Endothelial cell (in vitro differentiated cells): ENCODE measurements around the gene CERS2. TPM values are rescaled to one million over a fixed set of nuclear protein-coding genes. Genes with fewer than 3 reads are reported as not detected.

ENCODE experiments used
- DNase-seq: peaks from one replicate; pipeline ENCODE4 v3.0.0; 2021; ENCODE audit warnings: low spot score
- H3K27ac Mint-ChIP-seq: one replicate; pipeline ENCODE4 v1.8.0; 2021; ENCODE audit warnings: mixed read lengths, inconsistent platforms; ENCODE audit not compliant: unreplicated experiment
- H3K27me3 Mint-ChIP-seq: one replicate; pipeline ENCODE4 v1.8.0; 2021; ENCODE audit warnings: mild to moderate bottlenecking, moderate library complexity, mixed read lengths, inconsistent platforms; ENCODE audit not compliant: unreplicated experiment
- H3K36me3 Mint-ChIP-seq: one replicate; pipeline ENCODE4 v1.8.0; 2021; ENCODE audit warnings: mild to moderate bottlenecking, low read depth, mixed read lengths, inconsistent platforms; ENCODE audit not compliant: unreplicated experiment
- H3K4me1 Mint-ChIP-seq: one replicate; pipeline ENCODE4 v1.8.0; 2021; ENCODE audit warnings: mild to moderate bottlenecking, mixed read lengths, inconsistent platforms; ENCODE audit not compliant: unreplicated experiment
- H3K4me3 Mint-ChIP-seq: one replicate; pipeline ENCODE4 v1.8.0; 2021; ENCODE audit warnings: mild to moderate bottlenecking, mixed read lengths, inconsistent platforms; ENCODE audit not compliant: unreplicated experiment
- H3K9me3 Mint-ChIP-seq: one replicate; pipeline ENCODE4 v1.8.0; 2021; ENCODE audit warnings: mixed read lengths, inconsistent platforms; ENCODE audit not compliant: unreplicated experiment
- long read RNA-seq: library from polyadenylated mRNA; unstranded; transcript quantifications from one replicate; pipeline ENCODE4 v2.0.0, GENCODE V29; 2020; ENCODE audit not compliant: unreplicated experiment
- total RNA-seq: library from RNA; stranded (reverse); fragmentation: NEBNext Ultra II Directional; extraction: Animal tissue kit (Norgen Biotek cat#: 25700); gene quantifications from one replicate; pipeline ENCODE4 v1.2.1, GENCODE V29; 2021; ENCODE audit not compliant: unreplicated experiment
- TF ChIP-seq, protein P1 (sequence below): fragments of 200-600 bp; sonication (generic); IDR thresholded peaks from one replicate; pipeline ENCODE4 v1.5.0; 2021; ENCODE audit warnings: antibody characterized with exemption; ENCODE audit not compliant: unreplicated experiment

Gene CERS2, protein sequence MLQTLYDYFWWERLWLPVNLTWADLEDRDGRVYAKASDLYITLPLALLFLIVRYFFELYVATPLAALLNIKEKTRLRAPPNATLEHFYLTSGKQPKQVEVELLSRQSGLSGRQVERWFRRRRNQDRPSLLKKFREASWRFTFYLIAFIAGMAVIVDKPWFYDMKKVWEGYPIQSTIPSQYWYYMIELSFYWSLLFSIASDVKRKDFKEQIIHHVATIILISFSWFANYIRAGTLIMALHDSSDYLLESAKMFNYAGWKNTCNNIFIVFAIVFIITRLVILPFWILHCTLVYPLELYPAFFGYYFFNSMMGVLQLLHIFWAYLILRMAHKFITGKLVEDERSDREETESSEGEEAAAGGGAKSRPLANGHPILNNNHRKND
- 186 TPM for total RNA-seq
- long read RNA-seq, transcript CERS2-205 (11 exons, 2,505 nt): major isoform, 32 of 42 reads
- long read RNA-seq, partial matches to known transcripts: 2 of 42 reads
- long read RNA-seq, other reads (novel, unspliced or antisense): 7 of 42 reads

DNA sequence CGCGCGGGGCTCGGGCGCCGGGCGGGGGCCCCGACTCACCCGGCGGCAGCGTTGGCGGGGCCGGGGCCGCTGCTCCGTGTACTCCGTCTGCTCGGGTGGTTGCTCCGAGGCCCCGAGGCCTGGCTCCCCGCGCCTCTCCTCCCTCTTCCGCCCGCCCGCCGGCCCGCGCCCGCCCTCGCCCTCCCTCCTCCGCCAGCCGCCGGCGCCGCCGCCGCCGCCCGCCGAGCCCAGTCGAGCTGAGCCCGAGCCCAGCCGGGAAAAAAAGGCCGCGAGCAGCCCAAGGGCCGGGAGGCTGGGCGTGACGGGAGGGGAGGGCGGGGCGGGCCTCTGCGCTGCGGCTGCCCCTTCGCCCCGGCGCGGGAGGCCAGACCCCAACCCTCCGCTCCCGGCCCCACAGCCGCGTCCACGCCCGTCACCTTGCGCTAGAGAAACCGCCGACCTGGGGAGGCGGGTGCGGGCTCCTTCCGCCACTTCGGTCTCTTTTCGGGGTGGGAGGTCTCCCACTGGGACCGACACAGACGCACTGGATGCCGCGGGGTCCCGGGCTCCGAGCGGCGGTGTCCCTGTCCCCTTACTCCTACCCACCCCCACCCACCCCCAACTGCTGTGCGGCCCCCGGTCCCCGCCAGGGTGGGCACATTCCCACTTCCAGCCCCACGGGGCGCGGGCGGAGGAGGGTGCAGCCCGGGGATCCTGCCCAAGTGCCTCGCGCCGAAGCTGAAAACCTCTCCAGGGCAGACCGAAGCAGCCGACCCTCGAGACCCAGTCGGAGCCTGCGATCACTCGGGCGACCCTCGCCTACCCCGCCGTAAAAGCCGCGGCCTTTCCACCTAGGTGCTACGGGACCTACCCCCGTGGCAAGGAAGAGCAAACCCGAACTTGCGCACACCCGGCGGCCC is at the start of gene CERS2:
Gene CERS2, minus strand, starts transcription at position 256 of the 899 bp plus-strand sequence. CDS start 5,745 bp downstream, outside the sequence.
- Mint-ChIP-seq H3K4me1 (peaks cover 51% of the 10 kb centered on the region), H3K36me3 (peaks cover 6% of the 10 kb centered on the region), H3K27me3 (peaks cover 23% of the 10 kb centered on the region), H3K4me3 (peak within 1 kb of the TSS; percentile 89), H3K27ac (peak within 1 kb of the TSS; percentile 85), H3K9me3 (no peaks in the 10 kb centered on the region)
- TF ChIP-seq, protein P1, sequence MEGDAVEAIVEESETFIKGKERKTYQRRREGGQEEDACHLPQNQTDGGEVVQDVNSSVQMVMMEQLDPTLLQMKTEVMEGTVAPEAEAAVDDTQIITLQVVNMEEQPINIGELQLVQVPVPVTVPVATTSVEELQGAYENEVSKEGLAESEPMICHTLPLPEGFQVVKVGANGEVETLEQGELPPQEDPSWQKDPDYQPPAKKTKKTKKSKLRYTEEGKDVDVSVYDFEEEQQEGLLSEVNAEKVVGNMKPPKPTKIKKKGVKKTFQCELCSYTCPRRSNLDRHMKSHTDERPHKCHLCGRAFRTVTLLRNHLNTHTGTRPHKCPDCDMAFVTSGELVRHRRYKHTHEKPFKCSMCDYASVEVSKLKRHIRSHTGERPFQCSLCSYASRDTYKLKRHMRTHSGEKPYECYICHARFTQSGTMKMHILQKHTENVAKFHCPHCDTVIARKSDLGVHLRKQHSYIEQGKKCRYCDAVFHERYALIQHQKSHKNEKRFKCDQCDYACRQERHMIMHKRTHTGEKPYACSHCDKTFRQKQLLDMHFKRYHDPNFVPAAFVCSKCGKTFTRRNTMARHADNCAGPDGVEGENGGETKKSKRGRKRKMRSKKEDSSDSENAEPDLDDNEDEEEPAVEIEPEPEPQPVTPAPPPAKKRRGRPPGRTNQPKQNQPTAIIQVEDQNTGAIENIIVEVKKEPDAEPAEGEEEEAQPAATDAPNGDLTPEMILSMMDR: no peak
- peak; percentile 86 for DNase-seq

DNA sequence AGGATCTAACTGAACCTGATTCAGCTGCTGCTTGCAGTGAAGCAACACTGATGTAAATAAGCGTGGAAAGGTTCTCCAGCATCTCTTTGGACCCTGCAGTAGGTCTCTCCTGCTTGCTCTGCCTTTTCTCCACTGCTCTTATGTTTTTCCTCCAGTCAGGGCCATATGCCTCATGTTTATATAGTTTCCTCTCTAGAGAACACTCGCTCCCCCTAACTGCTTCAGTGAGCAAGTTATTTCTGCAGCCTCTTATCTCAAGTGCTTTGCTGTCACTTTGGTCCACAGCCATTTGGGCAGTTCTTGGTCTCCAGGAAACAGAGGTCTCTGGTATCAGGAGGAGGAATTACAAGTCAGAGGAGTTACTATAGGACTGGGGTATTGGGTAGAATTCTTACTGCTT is 38.9 kb upstream of the CERS2 start:
- no peak for DNase-seq
- H3K4me3 Mint-ChIP-seq: no peak overlapping the region
- H3K4me1 Mint-ChIP-seq: peaks cover 6% of the 10 kb centered on the region
- no peaks in the 10 kb centered on the region for H3K36me3 Mint-ChIP-seq
- peaks cover 2% of the 10 kb centered on the region for H3K27me3 Mint-ChIP-seq
- TF ChIP-seq, protein P1: no peak
- no peak overlapping the region for H3K27ac Mint-ChIP-seq
- no peaks in the 10 kb centered on the region for H3K9me3 Mint-ChIP-seq

DNA sequence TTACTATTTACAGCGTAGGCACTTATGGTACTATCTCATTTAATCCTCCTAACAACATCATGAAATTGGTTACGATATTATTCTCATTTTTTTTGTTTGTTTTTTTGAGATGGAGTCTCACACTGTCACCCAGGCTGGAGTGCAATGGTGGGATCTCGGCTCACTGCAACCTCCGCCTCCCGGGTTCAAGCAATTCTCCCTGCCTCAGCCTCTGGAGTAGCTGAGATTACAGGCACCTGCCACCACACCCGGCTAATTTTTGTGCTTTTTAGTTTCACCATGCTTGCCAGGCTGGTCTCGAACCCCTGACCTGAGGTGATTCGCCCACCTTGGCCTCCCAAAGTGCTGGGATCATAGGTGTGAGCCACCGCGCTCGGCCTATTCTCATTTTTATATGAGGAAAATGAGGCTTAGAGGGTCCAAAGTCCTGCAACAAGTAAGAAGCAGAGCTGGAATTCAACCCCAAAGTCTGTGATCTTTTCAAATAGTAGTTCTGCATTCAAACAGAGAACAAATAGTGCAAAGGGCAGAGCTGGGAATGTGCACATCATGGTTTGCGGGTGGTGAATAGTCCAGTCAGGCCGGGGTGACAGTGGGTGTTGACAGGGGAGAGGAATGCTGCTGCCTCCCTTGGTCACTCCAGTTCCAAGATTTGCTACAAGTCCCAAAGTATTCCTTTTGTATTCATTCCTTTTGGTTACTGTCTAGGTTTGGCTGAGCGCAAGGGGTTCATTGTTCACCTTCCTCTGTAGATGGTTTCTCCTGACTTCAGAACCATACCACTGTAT is 38.2 kb upstream of the CERS2 start:
- Mint-ChIP-seq H3K4me1 (peaks cover 9% of the 10 kb centered on the region), H3K9me3 (no peaks in the 10 kb centered on the region), H3K4me3 (no peak overlapping the region), H3K27ac (no peak overlapping the region), H3K27me3 (peaks cover 4% of the 10 kb centered on the region), H3K36me3 (peaks cover 2% of the 10 kb centered on the region)
- DNase-seq: no peak
- TF ChIP-seq, protein P1: no peak

DNA sequence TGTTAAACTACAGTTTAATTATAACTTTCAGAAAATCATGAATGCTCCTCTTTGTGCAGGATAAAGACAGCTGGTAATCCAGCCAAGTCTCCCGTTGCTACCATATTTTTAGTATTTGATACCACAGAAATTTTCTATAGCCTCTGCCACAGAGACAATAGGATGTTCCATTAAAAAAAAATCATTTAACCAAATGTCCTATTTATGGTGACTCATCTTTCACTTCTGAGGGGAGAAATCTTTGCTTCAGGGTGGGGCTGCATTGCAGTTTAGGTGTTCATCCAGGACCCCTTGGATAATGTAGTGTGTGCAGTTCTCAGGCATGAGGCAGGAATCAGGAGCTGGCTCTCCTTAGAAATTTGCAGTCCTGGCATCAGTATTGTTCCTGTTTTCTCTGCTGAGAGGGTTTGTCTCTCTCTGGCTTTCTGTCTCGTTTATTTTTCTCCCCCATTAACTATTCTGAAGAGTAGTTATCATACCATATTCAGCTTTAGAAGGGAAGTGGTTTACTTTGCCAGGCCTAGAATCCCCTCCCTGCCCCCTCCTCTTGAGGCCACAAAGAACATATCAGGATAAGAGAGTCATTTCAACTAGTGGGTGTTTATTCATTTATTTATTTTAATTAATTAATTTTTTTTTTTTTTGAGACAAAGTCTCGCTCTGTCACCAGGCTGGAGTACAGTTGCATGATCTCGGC is 36.7 kb upstream of the CERS2 start:
- TF ChIP-seq, protein P1: no peak

More for the DNA sequence above, 36.7 kb upstream of the CERS2 start:
- Mint-ChIP-seq H3K4me3 (no peak overlapping the region), H3K36me3 (peaks cover 7% of the 10 kb centered on the region), H3K9me3 (no peaks in the 10 kb centered on the region), H3K27me3 (peaks cover 7% of the 10 kb centered on the region), H3K27ac (no peak overlapping the region), H3K4me1 (peaks cover 24% of the 10 kb centered on the region)
- no peak for DNase-seq
